Fibroblast of the conjunctiva (primary cell): ENCODE data around the gene SP6.
A peak's percentile ranks its signal among the peaks of the same experiment; 100 is the strongest.

Experiments
- DNase-seq: peaks from one replicate; pipeline ENCODE4 v3.0.0-alpha.2; 2010; ENCODE audit warnings: low read depth

Gene SP6

DNA sequence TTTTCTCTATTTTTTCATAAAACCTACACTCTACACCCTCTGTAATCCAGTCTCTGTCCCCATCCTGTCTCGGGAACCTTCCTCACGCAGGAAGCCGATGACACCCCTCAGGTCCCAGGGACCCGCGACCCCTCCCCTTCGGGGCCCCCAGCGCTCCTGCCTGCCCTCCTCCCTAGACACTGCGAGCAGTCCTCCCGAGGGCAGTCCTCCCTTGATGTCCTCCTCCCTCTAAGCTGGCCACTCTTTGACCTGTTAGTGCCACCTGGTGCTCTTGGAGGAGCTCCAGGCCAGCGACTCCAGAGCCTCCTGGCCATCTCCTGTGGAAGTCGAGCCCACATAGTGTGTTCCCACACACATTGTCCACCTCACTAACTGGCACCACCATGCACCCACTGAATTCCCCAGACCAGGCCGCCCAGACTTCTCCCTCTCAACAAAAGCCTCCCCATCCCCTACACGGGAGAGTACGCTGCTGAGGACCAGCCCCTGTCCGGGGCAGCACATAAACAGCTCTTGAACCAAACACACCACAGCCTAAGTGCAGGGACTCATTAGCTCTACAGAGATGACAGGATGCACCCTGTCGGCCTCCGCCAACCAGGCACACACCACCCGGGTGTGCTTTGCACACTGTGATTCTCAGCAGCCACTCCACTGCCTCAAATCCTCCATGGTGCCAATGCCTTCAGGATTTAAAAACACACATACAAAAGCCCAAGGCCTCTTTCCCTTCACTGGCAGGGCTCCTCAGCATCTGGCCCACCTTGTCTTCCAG, 38.6 kb downstream of the SP6 start:
- no peak for DNase-seq

DNA sequence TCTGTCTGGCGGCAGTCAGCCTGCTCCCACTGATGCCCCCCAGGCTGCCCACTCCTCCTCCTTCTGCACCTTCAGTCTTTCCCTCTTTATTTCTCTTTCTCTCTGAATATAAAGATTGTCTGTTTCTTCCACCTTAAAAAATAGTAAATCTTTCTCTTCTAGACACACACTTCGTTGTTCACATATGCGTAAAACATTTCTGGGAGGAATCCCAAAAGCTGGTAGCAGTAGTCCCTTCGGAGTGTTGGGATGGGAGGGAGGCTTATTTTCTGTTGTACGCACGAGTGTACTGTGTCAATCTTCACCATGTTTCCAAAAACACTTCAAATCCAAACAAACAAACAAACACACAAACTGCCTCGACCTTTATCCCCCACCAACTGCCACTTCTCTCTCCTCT, 39.3 kb downstream of the SP6 start:
- DNase-seq: no peak

- DNase-seq: no peak
These were observed 39.9 kb downstream of the SP6 start for GRCh38 chr17:47810901-47811635.

GRCh38 chr17:47810200-47810821, 40.7 kb downstream of the SP6 start:
- peak; percentile 68 for DNase-seq

GRCh38 chr17:47808830-47809480, 42.0 kb downstream of the SP6 start:
- DNase-seq: no peak

DNA sequence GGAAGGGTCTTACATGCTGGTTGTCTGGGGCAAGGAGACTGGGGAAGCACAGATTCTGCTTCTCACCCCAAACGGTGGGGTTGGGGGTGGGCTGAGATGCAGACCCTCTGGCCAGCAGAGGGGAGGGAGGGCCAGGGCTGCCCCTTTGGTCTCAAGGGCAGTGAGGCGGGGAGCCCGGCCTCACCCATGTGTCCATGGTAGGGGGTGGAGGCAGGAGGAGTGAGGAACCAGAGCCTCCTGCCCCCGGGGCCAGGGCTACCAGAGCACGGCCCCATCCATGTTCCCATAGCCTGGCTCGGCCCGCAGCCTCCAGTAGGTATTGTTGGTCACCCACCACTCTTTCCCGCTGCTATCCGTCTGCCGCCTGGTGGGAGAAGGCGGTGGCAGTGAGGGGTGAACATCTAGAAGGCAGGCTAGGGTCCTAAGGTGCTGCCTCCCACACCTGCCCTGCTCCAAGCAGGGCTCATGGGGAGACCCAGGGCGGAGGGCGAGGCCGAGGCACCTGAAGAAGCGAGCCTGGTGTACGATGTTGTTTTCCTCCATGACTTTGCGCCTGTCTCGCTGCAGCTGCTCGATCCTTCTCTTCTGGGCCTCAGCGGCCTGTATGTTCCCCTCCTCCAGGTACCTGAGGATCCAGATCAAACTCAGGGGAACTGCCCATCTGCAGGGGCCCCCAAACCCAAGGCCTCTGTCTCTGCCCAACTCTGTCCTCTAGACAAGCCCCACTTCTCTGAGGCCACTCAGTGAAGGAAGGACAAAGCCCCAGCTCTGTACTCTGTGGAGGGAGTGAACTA, 42.7 kb downstream of the SP6 start:
- DNase-seq: no peak

DNA sequence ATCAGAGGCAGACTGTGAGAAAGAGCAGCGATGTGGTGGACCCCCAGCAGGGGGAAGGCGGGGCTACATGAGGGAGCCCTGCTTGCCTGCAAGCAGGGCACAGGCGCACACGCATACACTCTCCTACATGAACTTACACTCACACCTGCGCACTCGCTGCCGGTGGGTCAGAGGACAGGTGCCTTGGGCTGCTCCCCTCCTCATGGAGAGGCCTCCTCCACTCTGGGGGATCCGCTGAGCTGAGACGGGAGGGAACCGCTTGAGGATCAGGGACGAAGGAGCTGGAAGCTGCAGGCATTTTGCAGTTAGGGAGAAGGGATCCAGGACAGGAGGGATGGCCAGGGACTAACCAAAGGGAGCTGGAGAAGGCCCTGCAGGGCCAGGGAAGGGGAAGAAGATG, 43.5 kb downstream of the SP6 start:
- DNase-seq: no peak

DNA sequence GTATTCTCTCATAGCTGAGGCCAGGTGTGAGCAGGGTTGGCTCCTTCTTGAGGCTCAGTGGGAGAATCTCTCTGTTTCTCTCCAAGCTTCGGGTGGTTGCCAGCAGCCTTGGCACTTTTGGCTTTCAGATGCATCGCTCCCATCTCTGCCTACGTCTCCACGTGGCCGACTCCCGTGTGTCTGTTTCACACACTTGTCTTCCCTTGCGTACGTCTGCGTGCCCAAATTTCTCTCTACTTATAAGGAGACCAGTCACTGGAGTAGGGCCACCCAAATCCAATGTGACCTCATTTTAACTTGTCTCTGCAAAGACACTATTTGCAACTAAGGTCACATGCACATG, 44.1 kb downstream of the SP6 start:
- no peak for DNase-seq

GRCh38 chr17:47806026-47806912, 44.7 kb downstream of the SP6 start:
- no peak for DNase-seq

- no peak for DNase-seq
These were observed 46.5 kb downstream of the SP6 start for GRCh38 chr17:47804461-47804860.

DNA sequence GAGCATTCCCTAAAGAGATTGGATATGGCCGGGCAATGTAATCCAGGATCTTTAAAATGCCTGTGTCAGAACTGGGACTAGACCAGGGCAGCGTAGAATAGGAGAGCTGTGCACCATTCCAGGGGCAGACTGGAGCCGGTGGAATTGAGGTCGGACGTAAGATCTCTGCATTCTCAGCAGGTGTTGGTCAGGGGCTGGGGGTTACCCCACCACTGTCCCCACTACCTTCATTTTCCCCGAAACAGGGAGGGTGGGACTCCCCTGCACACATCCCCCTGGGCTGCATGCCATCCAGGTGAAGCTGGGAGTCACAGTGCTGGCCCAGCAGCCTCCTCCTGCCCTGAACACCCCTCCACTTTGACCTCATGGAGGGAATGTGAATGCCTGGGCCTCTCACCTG, 47.2 kb downstream of the SP6 start:
- DNase-seq: no peak

GRCh38 chr17:47803201-47803600, 47.8 kb downstream of the SP6 start:
- no peak for DNase-seq

DNA sequence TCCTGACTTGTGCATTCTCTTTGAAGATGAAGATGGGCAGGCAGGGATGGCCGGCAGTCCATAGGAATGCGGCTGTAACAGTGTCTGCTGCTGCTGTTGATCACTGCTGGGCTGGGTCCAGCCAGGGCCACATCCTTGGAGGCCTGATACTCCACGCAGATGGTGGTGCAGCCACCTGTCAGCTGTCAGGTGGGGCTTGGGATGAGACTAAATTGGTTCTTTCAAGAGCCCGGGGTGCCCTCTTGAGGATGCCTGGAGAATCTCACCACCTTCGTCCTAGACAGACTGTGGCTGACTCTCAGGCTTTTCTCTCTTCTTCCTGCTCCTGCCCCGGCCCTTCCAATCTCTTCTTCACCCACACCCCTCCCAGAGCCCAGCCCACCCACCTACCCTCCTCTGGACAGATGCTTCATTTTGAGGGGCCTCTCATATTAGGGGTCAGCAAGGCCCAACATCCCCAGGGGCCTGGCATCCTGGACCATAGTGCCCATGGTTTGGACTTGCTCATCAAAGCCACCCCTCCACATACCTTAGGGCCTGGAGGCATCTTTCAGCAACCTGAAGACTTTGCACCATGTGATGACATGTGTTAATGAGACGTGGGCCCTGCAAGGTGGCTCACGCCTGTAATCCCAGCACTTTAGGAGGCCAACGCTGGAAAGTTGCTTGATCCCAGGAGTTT, 48.5 kb downstream of the SP6 start:
- DNase-seq: no peak

GRCh38 chr17:47801906-47802305, 49.1 kb downstream of the SP6 start:
- no peak for DNase-seq

DNA sequence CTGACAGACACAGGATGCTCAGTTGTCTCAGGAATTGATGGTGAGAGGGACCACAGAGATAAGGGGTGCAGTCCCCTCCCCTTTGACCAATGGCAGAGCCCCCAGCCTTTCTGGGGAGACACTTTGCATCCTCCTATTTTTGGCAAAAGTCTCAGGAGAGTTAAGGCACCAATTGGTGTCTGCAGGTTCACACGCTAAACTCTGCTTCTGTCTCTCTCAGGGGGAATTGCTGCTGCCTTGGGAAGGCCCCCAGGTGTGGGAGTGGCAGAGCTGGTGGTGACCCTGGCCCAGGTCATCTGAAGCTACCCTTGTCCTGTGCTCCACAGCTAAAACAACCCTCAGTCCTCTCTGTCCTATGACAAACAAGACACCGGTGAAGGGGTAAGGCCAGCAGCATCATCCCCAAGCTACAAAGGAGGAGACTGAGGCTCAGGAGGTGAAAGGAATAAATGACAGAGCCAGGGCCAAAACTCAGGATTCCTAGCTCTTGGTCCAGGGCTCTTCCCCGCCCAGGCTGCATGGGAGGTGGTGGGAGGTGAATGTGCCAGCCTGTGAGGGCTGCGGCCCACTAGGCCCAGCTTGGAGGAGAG, 49.7 kb downstream of the SP6 start:
- no peak for DNase-seq

GRCh38 chr17:47800686-47801085, 50.3 kb downstream of the SP6 start:
- DNase-seq: no peak

- DNase-seq: no peak
These were observed 53.2 kb downstream of the SP6 start for GRCh38 chr17:47797797-47798196.
